ENCODE results near the gene CYP2E1.
"Not testable (repeated sequence)": the region's sequence is repeated elsewhere in the genome, so short reads cannot be mapped to it uniquely, and the experiment has no call there.

Gene CYP2E1

DNA sequence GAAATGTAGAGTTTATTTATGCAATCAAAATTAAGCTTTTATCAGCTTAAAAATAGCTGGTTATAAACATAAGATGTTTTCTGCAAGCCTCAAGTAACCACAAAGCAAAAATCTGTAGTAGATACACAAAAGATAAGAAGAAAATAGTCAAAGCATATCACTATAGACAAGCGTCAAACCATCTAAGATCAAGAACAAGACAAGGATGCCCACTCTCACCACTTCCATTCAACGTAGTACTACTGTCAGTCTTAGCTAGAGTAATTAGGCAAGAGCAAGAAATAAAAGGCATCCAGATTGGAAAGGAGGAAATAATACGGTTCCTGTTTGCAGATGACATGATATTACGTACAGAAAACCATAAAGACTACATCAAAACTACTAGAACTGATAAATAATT lies 17.5 kb upstream of the CYP2E1 start:
- H3K9me3 ChIP-seq (ENCODE audit: control insufficient read depth, low read length), result peaks cover 32% of the 10 kb centered on the region

GRCh38 chr10:133511408-133511807 lies 15.8 kb upstream of the CYP2E1 start:
- Histone ChIP-seq H3K4me3 (ENCODE audit: extremely low read depth, insufficient read depth, low read length, poor library complexity, severe bottlenecking) (no peak overlapping the region), H3K4me1 (ENCODE audit: control insufficient read depth, insufficient read depth, low read length, poor library complexity, severe bottlenecking) (no peaks in the 10 kb centered on the region), H3K36me3 (ENCODE audit: control insufficient read depth, insufficient read depth, low read length) (no peaks in the 10 kb centered on the region), H3K9me3 (ENCODE audit: control insufficient read depth, low read length) (peaks cover 35% of the 10 kb centered on the region), H3K27ac (ENCODE audit: low read depth, low read length, severe bottlenecking) (no peak overlapping the region)
- WGBS, 2 experiments (ENCODE audit: insufficient coverage in 2 of 2), result 0% methylated on average over 1 of the region's 4 CpGs; no CpG with 5 or more reads in 1 of the 2 experiments

More for the DNA sequence above, 17.5 kb upstream of the CYP2E1 start:
- Histone ChIP-seq H3K4me3 (ENCODE audit: extremely low read depth, insufficient read depth, low read length, poor library complexity, severe bottlenecking) (no peak overlapping the region), H3K27ac (ENCODE audit: low read depth, low read length, severe bottlenecking) (no peak overlapping the region), H3K4me1 (ENCODE audit: control insufficient read depth, insufficient read depth, low read length, poor library complexity, severe bottlenecking) (no peaks in the 10 kb centered on the region), H3K36me3 (ENCODE audit: control insufficient read depth, insufficient read depth, low read length) (no peaks in the 10 kb centered on the region)
- 80 to 100% methylated on average over 1 of the region's 4 CpGs for whole genome bisulfite sequencing, 2 experiments (ENCODE audit: insufficient coverage in 2 of 2)

- WGBS, 2 experiments (ENCODE audit: insufficient coverage in 2 of 2), result 50% methylated on average over 1 of the region's 4 CpGs; no CpG with 5 or more reads in 1 of the 2 experiments
- Histone ChIP-seq H3K4me1 (ENCODE audit: control insufficient read depth, insufficient read depth, low read length, poor library complexity, severe bottlenecking) (no peaks in the 10 kb centered on the region), H3K9me3 (ENCODE audit: control insufficient read depth, low read length) (peaks cover 37% of the 10 kb centered on the region), H3K4me3 (ENCODE audit: extremely low read depth, insufficient read depth, low read length, poor library complexity, severe bottlenecking) (no peak overlapping the region), H3K27ac (ENCODE audit: low read depth, low read length, severe bottlenecking) (no peak overlapping the region), H3K36me3 (ENCODE audit: control insufficient read depth, insufficient read depth, low read length) (no peaks in the 10 kb centered on the region)
Observed at GRCh38 chr10:133511907-133512528, 15.1 kb upstream of the CYP2E1 start.

DNA sequence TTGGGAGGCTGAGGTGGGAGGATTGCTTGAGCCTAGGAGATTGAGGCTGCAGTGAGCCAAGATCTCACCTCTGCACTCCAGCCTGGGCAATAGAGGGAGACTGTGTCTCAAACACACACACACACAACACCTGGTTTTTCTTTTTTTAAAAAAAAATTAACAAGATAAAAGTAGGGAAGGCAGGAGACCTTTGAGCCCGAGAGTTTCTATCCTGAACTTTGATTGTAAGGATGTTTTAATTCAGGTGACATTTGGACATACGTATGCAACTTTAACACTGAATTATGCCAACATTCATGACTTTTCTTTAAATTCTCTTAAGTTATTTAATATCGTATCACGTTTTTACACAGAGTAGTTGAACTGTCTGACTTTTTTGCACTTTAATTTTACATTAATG lies 11.7 kb upstream of the CYP2E1 start:
- Histone ChIP-seq H3K4me3 (ENCODE audit: extremely low read depth, insufficient read depth, low read length, poor library complexity, severe bottlenecking) (no peak overlapping the region), H3K36me3 (ENCODE audit: control insufficient read depth, insufficient read depth, low read length) (no peaks in the 10 kb centered on the region), H3K4me1 (ENCODE audit: control insufficient read depth, insufficient read depth, low read length, poor library complexity, severe bottlenecking) (no peaks in the 10 kb centered on the region), H3K9me3 (ENCODE audit: control insufficient read depth, low read length) (peaks cover 41% of the 10 kb centered on the region), H3K27ac (ENCODE audit: low read depth, low read length, severe bottlenecking) (no peak overlapping the region)
- no CpG with 5 or more reads among the region's 4 CpGs for WGBS, 2 experiments (ENCODE audit: insufficient coverage in 2 of 2)

DNA sequence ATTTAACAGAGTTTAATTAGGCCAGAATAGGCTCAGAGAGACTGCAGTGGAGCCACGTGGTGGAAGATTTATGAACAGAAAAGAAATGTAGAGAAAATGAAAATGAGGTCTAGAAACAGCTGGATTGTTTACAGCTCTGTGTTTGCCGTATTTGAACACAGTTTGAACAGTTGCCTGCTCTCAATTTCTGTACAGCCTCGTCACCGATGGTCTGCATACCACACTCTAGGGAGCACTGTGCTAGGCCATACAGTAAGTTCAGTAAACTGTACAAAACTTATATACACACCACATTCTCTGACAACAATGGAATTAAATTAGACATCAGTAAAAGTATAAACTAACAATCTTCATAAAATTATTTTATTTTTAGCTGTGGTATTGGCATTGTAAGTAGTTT lies 11.1 kb upstream of the CYP2E1 start:
- no peaks in the 10 kb centered on the region for H3K36me3 ChIP-seq (ENCODE audit: control insufficient read depth, insufficient read depth, low read length)
- peaks cover 36% of the 10 kb centered on the region for H3K9me3 ChIP-seq (ENCODE audit: control insufficient read depth, low read length)
- 45 to 68% methylated on average over 4 of the region's 4 CpGs for WGBS, 2 experiments (ENCODE audit: insufficient coverage in 2 of 2)
- no peaks in the 10 kb centered on the region for H3K4me1 ChIP-seq (ENCODE audit: control insufficient read depth, insufficient read depth, low read length, poor library complexity, severe bottlenecking)
- no peak overlapping the region for H3K4me3 ChIP-seq (ENCODE audit: extremely low read depth, insufficient read depth, low read length, poor library complexity, severe bottlenecking)
- H3K27ac ChIP-seq (ENCODE audit: low read depth, low read length, severe bottlenecking), result no peak overlapping the region

DNA sequence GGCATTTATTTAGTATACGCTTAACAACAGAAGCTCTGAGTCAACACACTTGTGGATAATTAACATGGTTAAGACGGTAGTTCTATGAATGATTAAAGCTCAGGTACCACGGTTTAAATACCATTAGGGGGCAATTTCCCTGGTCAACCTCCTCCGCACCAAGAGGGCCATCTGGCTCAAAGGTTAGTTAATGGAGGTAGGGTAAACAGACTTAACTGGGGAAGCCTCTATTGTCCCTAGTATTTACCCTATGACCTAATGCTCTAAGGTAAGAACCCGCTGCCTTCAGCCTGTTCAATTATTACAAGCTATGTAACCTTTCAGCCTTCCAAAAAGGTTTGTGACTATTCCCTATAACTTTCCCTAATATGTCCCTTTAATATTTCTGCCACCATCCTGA lies 8.6 kb upstream of the CYP2E1 start:
- H3K27ac ChIP-seq (ENCODE audit: low read depth, low read length, severe bottlenecking); H3K36me3 ChIP-seq (ENCODE audit: control insufficient read depth, insufficient read depth, low read length); H3K4me3 ChIP-seq (ENCODE audit: extremely low read depth, insufficient read depth, low read length, poor library complexity, severe bottlenecking); H3K4me1 ChIP-seq (ENCODE audit: control insufficient read depth, insufficient read depth, low read length, poor library complexity, severe bottlenecking): not testable (repeated sequence)
- WGBS, 2 experiments (ENCODE audit: insufficient coverage in 2 of 2), result 69 to 81% methylated on average over 4 of the region's 5 CpGs
- H3K9me3 ChIP-seq (ENCODE audit: control insufficient read depth, low read length), result peaks cover 40% of the 10 kb centered on the region

- Histone ChIP-seq H3K4me3 (ENCODE audit: extremely low read depth, insufficient read depth, low read length, poor library complexity, severe bottlenecking) (no peak overlapping the region), H3K4me1 (ENCODE audit: control insufficient read depth, insufficient read depth, low read length, poor library complexity, severe bottlenecking) (no peaks in the 10 kb centered on the region), H3K36me3 (ENCODE audit: control insufficient read depth, insufficient read depth, low read length) (no peaks in the 10 kb centered on the region), H3K27ac (ENCODE audit: low read depth, low read length, severe bottlenecking) (no peak overlapping the region), H3K9me3 (ENCODE audit: control insufficient read depth, low read length) (peaks cover 34% of the 10 kb centered on the region)
- 68 to 70% methylated on average over 32 of the region's 33 CpGs for WGBS, 2 experiments (ENCODE audit: insufficient coverage in 2 of 2)
Observed at GRCh38 chr10:133520193-133520738, 6.9 kb upstream of the CYP2E1 start.

DNA sequence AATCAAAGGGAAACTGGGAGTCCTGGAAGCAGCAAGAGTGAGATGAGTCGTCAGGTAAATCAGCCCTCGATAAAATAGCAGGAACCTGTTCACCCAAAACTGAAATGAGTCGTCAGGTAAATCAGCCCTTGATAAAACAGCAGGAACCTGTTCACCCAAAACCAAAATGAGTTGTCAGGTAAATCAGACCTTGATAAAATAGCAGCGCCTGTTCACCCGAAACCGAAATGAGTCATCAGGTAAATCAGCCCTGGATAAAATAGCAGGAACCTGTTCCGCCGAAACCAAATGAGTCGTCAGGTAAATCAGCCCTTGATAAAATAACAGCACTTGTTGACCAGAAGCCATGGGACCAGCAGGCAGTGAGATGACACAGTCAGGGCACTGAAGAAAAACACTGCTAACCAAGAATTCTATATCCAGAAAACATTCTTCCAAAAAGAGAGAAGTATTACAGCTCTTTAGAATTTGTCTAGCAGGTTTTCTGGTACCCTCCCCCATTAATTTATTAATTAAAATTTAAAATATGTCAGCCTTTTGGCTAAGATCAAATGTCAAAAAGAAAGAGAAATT lies 3.4 kb upstream of the CYP2E1 start:
- Histone ChIP-seq H3K9me3 (ENCODE audit: control insufficient read depth, low read length) (peaks cover 43% of the 10 kb centered on the region), H3K4me3 (ENCODE audit: extremely low read depth, insufficient read depth, low read length, poor library complexity, severe bottlenecking) (no peak overlapping the region), H3K36me3 (ENCODE audit: control insufficient read depth, insufficient read depth, low read length) (no peaks in the 10 kb centered on the region), H3K4me1 (ENCODE audit: control insufficient read depth, insufficient read depth, low read length, poor library complexity, severe bottlenecking) (no peaks in the 10 kb centered on the region), H3K27ac (ENCODE audit: low read depth, low read length, severe bottlenecking) (no peak overlapping the region)
- 75 to 78% methylated on average over 9 of the region's 9 CpGs for WGBS, 2 experiments (ENCODE audit: insufficient coverage in 2 of 2)

DNA sequence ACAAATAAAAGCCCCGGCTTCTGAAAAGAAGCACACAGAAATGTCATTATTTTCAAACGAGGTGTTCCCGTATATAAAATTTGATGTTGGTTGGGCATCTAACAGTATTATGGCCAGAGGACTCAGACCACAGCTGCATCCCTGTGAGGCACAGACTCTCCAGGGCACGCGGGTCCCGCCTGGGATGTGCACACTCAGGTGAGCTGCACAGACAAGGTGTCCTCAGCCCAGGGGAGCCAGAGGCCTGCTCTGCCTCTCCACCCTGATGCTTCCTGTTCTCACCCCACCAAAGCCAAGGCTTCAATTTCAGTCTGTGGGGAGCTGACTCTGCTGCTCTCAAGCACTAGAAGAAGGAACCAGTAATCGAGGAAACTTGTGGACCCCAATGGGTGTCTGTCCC lies 1.7 kb upstream of the CYP2E1 start:
- no peak overlapping the region for H3K4me3 ChIP-seq (ENCODE audit: extremely low read depth, insufficient read depth, low read length, poor library complexity, severe bottlenecking)
- no peaks in the 10 kb centered on the region for H3K36me3 ChIP-seq (ENCODE audit: control insufficient read depth, insufficient read depth, low read length)
- H3K9me3 ChIP-seq (ENCODE audit: control insufficient read depth, low read length), result peaks cover 42% of the 10 kb centered on the region
- no peak overlapping the region for H3K27ac ChIP-seq (ENCODE audit: low read depth, low read length, severe bottlenecking)
- no peaks in the 10 kb centered on the region for H3K4me1 ChIP-seq (ENCODE audit: control insufficient read depth, insufficient read depth, low read length, poor library complexity, severe bottlenecking)
- WGBS, 2 experiments (ENCODE audit: insufficient coverage in 2 of 2), result 85 to 92% methylated on average over 7 of the region's 7 CpGs

DNA sequence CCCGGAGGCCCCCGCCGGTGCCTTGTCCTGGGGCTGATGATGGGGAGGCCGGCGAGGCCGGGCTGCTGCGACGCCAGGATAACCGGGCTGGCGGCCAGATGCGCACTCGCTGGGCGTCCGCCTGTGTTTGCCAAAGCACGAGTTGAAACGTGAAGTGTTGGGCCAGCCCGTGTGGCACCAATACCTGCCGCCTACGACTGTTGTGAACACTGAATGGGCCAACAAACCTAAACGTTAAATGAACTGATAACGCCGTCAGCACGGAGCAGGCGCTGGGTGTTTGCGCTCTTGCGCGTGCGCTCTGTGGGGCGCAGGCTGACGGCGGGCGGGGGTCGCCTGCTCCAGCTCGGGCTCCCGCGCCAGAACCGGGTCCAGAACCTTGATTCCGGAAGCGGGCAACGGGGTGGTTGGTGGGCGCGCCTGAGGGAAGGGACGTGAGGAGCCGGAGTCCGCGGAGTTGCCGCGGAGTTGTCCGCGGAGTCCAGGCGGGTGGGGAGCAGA lies 658 bp downstream of the CYP2E1 start:
- H3K4me3 ChIP-seq (ENCODE audit: extremely low read depth, insufficient read depth, low read length, poor library complexity, severe bottlenecking), result no peak overlapping the region

DNA sequence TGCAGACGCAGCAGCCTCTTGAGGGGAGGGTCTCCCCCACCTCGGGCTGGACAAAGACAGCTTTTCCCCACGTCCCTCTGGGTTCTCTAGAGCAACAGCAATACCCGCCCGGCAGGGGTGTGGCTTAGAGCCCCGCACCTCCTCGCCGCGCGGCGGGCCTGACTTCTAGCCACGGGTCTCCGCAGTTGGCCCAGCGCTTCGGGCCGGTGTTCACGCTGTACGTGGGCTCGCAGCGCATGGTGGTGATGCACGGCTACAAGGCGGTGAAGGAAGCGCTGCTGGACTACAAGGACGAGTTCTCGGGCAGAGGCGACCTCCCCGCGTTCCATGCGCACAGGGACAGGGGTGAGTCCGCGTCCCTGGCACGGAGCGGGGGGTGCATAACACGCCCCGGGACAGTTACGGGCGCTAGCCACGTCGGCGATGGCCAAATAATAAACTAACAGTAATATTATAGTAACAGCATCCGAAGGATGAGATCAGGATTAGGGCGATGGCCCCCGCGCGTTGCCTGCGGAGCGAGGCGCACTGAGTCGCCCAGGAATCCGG lies 1.2 kb downstream of the CYP2E1 start:
- no peak overlapping the region for H3K27ac ChIP-seq (ENCODE audit: low read depth, low read length, severe bottlenecking)
- H3K4me1 ChIP-seq (ENCODE audit: control insufficient read depth, insufficient read depth, low read length, poor library complexity, severe bottlenecking), result no peaks in the 10 kb centered on the region
- H3K4me3 ChIP-seq (ENCODE audit: extremely low read depth, insufficient read depth, low read length, poor library complexity, severe bottlenecking), result no peak overlapping the region
- peaks cover 47% of the 10 kb centered on the region for H3K9me3 ChIP-seq (ENCODE audit: control insufficient read depth, low read length)
- H3K36me3 ChIP-seq (ENCODE audit: control insufficient read depth, insufficient read depth, low read length), result no peaks in the 10 kb centered on the region
- 87 to 94% methylated on average over 38 to 43 of the region's 50 CpGs for WGBS, 2 experiments (ENCODE audit: insufficient coverage in 2 of 2)

More for the DNA sequence above, 658 bp downstream of the CYP2E1 start:
- peaks cover 48% of the 10 kb centered on the region for H3K9me3 ChIP-seq (ENCODE audit: control insufficient read depth, low read length)
- H3K36me3 ChIP-seq (ENCODE audit: control insufficient read depth, insufficient read depth, low read length), result no peaks in the 10 kb centered on the region
- no peak overlapping the region for H3K27ac ChIP-seq (ENCODE audit: low read depth, low read length, severe bottlenecking)
- WGBS, 2 experiments (ENCODE audit: insufficient coverage in 2 of 2), result 92 to 93% methylated on average over 43 to 51 of the region's 51 CpGs
- H3K4me1 ChIP-seq (ENCODE audit: control insufficient read depth, insufficient read depth, low read length, poor library complexity, severe bottlenecking), result no peaks in the 10 kb centered on the region
